ENCODE data around the gene ORC4.

Gene ORC4

DNA sequence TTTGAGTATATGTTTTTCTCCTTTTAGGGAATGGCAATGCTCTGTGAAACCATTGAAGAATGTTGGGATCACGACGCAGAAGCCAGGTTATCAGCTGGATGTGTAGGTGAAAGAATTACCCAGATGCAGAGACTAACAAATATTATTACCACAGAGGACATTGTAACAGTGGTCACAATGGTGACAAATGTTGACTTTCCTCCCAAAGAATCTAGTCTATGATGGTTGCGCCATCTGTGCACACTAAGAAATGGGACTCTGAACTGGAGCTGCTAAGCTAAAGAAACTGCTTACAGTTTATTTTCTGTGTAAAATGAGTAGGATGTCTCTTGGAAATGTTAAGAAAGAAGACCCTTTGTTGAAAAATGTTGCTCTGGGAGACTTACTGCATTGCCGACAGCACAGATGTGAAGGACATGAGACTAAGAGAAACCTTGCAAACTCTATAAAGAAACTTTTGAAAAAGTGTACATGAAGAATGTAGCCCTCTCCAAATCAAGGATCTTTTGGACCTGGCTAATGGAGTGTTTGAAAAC, 93.4 kb downstream of the ORC4 start:
- Mint-ChIP-seq H3K27ac (no peak overlapping the region), H3K4me3 (no peak overlapping the region), H3K27me3 (no peaks in the 10 kb centered on the region)

DNA sequence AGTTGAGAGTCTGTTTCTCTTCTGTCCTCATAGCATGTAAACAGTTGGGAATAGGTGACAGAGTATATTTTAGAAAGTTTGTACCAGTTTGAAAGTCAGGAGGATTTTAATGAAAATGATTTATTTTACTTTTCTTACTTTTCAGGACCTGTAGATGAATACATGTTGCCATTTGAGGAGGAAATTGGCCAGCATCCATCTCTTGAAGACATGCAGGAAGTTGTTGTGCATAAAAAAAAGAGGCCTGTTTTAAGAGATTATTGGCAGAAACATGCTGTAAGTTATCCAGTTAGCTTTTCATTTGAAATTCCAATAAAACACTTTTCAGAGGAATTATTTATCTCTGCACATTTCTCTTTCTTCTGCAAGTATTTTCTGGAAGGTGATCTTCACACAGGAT, 94.7 kb downstream of the ORC4 start:
- no peak overlapping the region for H3K4me3 Mint-ChIP-seq
- H3K36me3 Mint-ChIP-seq: peaks cover 8% of the 10 kb centered on the region
- H3K9me3 Mint-ChIP-seq (ENCODE audit: low read depth): no peaks in the 10 kb centered on the region
- no peaks in the 10 kb centered on the region for H3K27me3 Mint-ChIP-seq
- H3K27ac Mint-ChIP-seq: peak overlapping the region; percentile 46
- H3K4me1 Mint-ChIP-seq (ENCODE audit: low read depth): peaks cover 16% of the 10 kb centered on the region

More for the DNA sequence above, 93.4 kb downstream of the ORC4 start:
- Mint-ChIP-seq H3K9me3 (ENCODE audit: low read depth) (no peaks in the 10 kb centered on the region), H3K36me3 (peaks cover 8% of the 10 kb centered on the region), H3K4me1 (ENCODE audit: low read depth) (peaks cover 16% of the 10 kb centered on the region)

DNA sequence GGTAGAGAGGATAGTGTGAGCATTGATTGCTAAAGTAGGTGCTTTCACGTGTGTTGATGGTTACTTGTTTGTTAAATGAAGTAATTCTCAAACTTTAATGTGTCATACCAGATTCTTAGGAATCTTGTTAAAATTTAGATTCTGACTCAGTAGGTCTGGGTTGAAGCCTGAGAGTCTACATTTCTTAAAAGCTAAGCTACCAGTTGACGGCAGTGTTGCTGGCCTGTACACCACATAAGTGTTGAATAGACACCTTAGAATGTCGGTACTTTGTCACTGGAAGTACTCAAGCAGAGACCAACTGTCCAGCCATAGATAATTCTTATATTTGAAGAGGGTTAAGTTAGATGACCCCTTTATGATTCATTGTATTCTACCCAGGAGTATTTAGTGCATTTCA, 95.9 kb downstream of the ORC4 start:
- no peak overlapping the region for H3K27ac Mint-ChIP-seq
- no peaks in the 10 kb centered on the region for H3K9me3 Mint-ChIP-seq (ENCODE audit: low read depth)
- no peaks in the 10 kb centered on the region for H3K27me3 Mint-ChIP-seq
- peaks cover 16% of the 10 kb centered on the region for H3K4me1 Mint-ChIP-seq (ENCODE audit: low read depth)
- H3K36me3 Mint-ChIP-seq: peaks cover 5% of the 10 kb centered on the region
- no peak overlapping the region for H3K4me3 Mint-ChIP-seq

DNA sequence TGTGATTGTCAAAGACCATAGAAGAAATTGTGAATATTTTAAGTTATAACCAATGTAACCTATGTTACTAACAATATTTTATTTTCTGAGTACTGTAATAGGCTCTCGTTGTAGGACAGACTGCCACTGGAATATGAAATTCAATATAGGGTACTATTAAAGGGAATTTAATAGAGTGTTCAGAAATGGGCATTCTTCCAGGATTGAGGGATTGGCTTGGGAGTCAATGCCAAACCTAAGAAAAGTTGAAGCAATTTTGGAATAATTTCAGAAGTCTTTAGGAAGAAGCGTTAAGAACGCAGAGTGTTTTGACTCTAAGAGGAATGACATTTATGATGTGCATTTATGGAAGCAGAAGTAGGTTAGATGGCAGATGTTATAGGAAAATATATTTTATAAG, 96.7 kb downstream of the ORC4 start:
- H3K27ac Mint-ChIP-seq: no peak overlapping the region
- no peaks in the 10 kb centered on the region for H3K27me3 Mint-ChIP-seq
- H3K4me3 Mint-ChIP-seq: no peak overlapping the region
- no peaks in the 10 kb centered on the region for H3K9me3 Mint-ChIP-seq (ENCODE audit: low read depth)
- peaks cover 16% of the 10 kb centered on the region for H3K4me1 Mint-ChIP-seq (ENCODE audit: low read depth)
- H3K36me3 Mint-ChIP-seq: peaks cover 7% of the 10 kb centered on the region

DNA sequence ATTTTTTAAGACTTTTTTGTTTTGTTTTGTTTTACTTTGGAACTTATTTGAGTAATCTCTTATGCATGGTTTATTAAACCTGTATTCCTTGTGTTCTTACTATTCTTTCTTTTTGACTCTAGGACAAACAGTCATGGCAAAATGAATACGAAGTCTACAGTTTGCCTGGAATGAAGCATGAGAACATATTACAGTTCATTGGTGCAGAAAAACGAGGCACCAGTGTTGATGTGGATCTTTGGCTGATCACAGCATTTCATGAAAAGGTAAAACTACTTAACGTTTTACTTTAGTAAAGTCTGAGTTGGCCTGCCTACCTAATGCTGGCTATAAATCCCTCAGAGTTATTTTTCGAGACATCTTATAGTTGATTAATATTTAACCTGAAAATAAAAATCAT, 103.4 kb downstream of the ORC4 start:
- Mint-ChIP-seq H3K36me3 (peaks cover 8% of the 10 kb centered on the region), H3K4me1 (ENCODE audit: low read depth) (no peaks in the 10 kb centered on the region), H3K4me3 (no peak overlapping the region), H3K27ac (no peak overlapping the region), H3K9me3 (ENCODE audit: low read depth) (no peaks in the 10 kb centered on the region), H3K27me3 (no peaks in the 10 kb centered on the region)

DNA sequence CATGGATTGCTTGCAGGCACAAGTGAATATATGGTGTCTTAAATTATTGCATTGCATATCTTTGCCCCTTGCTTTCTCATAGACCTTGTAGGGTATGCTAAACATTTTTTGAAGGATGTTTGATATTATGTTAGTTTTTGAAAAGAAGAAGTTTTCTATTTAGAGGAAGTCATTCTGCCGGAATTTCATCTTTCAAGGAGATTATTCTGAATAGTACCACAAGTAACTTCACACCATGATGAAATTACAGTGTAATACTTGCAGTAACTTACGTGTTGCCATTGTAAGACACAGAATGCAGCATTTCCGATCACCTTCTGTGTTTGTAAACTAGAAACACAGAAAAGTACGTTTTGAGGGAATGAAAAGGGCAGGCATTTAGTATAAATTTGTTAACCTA, 103.8 kb downstream of the ORC4 start:
- Mint-ChIP-seq H3K36me3 (peaks cover 8% of the 10 kb centered on the region), H3K27me3 (no peaks in the 10 kb centered on the region), H3K4me1 (ENCODE audit: low read depth) (no peaks in the 10 kb centered on the region), H3K4me3 (no peak overlapping the region), H3K9me3 (ENCODE audit: low read depth) (no peaks in the 10 kb centered on the region), H3K27ac (no peak overlapping the region)

DNA sequence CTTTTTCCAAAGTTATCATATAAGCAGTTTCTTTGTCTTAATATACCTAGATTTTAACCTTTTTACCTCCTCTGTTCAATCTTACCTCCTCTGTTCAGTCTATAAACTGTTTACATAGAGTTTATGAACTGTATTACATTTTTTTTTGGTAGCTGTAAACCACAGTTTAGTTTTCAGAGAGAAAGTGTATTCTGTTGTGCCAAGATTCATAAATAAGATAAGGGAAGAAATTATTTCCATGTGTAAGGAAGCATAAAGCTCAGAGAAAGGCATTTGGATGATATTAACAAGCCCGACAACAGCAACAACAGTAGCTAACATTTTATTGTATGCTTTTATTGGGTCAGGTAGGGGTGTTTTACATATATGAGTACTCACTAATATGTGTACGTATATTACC, 104.5 kb downstream of the ORC4 start:
- H3K36me3 Mint-ChIP-seq: peaks cover 6% of the 10 kb centered on the region
- H3K27ac Mint-ChIP-seq: no peak overlapping the region
- H3K4me3 Mint-ChIP-seq: no peak overlapping the region
- no peaks in the 10 kb centered on the region for H3K27me3 Mint-ChIP-seq
- H3K9me3 Mint-ChIP-seq (ENCODE audit: low read depth): no peaks in the 10 kb centered on the region
- H3K4me1 Mint-ChIP-seq (ENCODE audit: low read depth): no peaks in the 10 kb centered on the region

DNA sequence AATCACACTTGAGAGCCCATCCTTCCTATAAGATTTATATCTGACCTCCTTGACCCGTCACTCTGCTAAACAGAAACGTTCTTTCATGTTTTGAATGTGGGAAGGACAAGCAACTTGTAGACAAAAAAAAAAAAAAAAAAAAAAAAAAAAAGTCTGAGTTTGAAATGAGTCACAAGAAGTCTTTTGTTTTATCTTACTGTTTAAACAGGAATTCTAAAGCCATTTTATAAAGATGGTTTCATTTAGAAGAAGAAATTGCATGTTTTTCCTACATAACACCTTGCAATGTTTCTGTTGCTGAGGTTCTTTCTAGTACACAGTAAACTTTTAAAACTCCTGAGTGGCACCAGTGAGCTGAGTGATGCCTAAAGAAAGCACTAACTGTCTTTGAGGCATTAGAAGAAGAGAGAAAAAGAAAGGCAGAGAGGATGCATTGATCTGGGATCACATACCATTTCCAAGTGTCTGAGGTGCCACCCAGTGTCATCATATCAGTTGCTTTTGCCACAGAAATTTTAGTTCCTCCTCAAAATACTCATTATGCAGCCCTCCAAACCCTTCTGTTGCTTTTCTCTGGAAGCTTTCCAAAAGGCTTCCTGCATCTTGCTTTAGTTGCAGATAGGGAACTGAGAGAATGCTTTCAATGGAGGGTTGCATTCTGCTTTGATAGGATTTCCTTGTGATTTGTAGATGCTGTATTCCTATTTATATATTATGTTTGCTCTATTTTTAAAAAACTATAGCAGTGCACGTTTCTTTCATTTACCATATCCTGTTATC, 106.6 kb downstream of the ORC4 start:
- Mint-ChIP-seq H3K4me1 (ENCODE audit: low read depth) (peaks cover 3% of the 10 kb centered on the region), H3K36me3 (peaks cover 4% of the 10 kb centered on the region), H3K9me3 (ENCODE audit: low read depth) (no peaks in the 10 kb centered on the region), H3K27me3 (no peaks in the 10 kb centered on the region), H3K4me3 (no peak overlapping the region), H3K27ac (no peak overlapping the region)

DNA sequence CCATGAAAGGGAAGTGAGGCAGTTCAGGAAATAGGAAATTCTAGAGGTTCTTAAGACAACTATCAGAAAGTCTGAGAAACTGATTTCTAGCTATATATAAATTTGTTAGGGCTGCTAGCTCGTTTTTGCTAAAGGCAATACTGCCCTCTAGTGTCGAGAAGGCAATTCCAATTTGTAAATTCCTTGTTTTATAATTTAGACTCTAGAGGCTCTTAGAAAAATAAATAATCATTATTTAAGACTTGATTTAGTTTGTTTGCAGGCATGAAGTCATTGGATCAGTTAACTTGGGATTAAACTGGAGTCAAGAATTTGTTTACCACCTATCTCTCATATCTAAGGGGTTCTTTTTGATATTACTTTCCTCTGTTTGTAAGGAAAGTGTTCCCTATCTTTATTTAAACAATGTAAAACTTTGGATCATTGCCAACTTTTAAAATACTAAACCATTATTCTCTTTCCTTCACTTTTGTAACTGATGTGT, 109.5 kb downstream of the ORC4 start:
- Mint-ChIP-seq H3K4me3 (no peak overlapping the region), H3K27me3 (no peaks in the 10 kb centered on the region), H3K4me1 (ENCODE audit: low read depth) (peaks cover 3% of the 10 kb centered on the region), H3K9me3 (ENCODE audit: low read depth) (no peaks in the 10 kb centered on the region), H3K36me3 (peaks cover 2% of the 10 kb centered on the region), H3K27ac (no peak overlapping the region)

DNA sequence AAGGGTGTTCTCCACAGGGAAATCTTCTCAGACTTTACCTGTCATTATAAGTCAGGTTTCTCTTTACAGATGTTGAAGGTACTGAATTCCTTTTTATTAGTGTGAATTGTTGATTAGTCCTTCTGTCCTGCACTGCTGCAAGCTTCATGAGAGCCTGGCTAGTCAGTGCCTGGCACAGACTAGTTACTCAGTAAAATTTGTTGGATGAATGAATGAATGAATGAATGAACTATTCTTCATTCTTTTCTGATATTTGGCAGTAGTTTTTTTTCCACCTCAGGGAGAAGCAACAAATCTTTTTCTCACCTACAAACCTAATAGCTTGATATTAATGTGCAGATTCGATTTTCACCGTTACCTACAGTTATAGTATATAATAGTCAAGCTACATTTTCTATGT, 111.4 kb downstream of the ORC4 start:
- Mint-ChIP-seq H3K36me3 (peaks cover 2% of the 10 kb centered on the region), H3K27me3 (no peaks in the 10 kb centered on the region), H3K4me3 (no peak overlapping the region), H3K9me3 (ENCODE audit: low read depth) (no peaks in the 10 kb centered on the region), H3K4me1 (ENCODE audit: low read depth) (peaks cover 3% of the 10 kb centered on the region), H3K27ac (no peak overlapping the region)

DNA sequence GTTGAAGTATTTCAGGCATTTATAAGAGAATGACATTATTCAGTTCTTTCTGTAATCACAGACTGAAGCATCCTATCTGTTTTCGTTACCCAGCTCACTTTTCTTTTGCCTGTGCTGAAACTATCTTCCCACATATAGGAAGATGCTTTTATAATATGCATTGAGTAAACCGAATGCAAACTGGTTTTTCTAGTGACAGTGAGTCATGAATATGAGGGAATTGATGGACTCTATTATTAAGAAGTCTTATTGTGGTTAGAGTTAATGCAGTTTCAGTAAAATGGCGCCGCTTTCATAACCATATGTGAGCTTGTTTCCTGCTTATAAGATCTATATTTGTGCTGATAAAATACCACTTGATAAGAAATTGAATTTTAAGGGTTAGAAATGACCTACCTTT, 116.5 kb downstream of the ORC4 start:
- H3K27me3 Mint-ChIP-seq: no peaks in the 10 kb centered on the region
- peaks cover 3% of the 10 kb centered on the region for H3K36me3 Mint-ChIP-seq
- no peaks in the 10 kb centered on the region for H3K9me3 Mint-ChIP-seq (ENCODE audit: low read depth)
- no peak overlapping the region for H3K4me3 Mint-ChIP-seq
- no peak overlapping the region for H3K27ac Mint-ChIP-seq
- no peaks in the 10 kb centered on the region for H3K4me1 Mint-ChIP-seq (ENCODE audit: low read depth)

DNA sequence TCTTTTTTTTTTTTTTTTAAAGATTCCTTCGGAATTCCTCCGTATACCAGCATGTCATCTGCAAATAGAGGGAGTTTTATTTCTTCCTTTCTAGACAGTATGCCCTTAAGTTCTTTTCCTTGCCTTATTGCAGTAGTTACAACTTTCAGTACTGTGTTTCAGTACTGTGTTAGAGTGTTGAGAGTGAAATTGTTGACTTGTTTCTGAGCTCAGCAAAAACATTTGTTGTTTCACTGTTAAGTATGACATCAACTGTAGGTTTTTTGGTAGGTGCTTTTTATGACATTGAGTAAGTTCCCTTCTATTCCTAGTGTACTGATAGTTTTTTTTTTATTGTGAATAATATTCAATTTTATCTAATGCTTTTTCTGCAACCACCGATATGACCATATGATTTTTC, 131.9 kb downstream of the ORC4 start:
- no peaks in the 10 kb centered on the region for H3K27me3 Mint-ChIP-seq
- H3K4me3 Mint-ChIP-seq: no peak overlapping the region
- no peaks in the 10 kb centered on the region for H3K9me3 Mint-ChIP-seq (ENCODE audit: low read depth)
- H3K36me3 Mint-ChIP-seq: peaks cover 5% of the 10 kb centered on the region
- no peak overlapping the region for H3K27ac Mint-ChIP-seq
- H3K4me1 Mint-ChIP-seq (ENCODE audit: low read depth): peaks cover 20% of the 10 kb centered on the region

DNA sequence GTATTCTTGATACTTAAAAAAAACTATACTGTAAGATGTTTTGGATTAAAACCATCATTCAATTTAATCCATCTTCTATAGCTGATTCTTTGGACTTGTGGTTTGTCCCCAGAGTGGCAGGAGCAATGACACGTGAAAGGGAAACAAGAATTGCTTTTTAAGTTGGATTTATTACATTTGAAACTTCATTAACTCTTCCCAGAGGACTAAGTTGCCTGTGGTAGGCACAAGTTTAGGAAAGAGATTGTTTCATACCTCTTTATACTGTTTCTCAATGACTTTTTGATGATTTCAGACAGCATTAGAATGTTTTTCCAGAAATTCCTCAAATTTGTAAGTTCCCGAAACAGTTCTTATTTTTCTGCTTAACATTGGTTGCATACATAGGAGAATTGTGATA, 134.4 kb downstream of the ORC4 start:
- peaks cover 18% of the 10 kb centered on the region for H3K4me1 Mint-ChIP-seq (ENCODE audit: low read depth)
- H3K27me3 Mint-ChIP-seq: no peaks in the 10 kb centered on the region
- H3K4me3 Mint-ChIP-seq: no peak overlapping the region
- peaks cover 2% of the 10 kb centered on the region for H3K36me3 Mint-ChIP-seq
- H3K27ac Mint-ChIP-seq: no peak overlapping the region
- no peaks in the 10 kb centered on the region for H3K9me3 Mint-ChIP-seq (ENCODE audit: low read depth)

DNA sequence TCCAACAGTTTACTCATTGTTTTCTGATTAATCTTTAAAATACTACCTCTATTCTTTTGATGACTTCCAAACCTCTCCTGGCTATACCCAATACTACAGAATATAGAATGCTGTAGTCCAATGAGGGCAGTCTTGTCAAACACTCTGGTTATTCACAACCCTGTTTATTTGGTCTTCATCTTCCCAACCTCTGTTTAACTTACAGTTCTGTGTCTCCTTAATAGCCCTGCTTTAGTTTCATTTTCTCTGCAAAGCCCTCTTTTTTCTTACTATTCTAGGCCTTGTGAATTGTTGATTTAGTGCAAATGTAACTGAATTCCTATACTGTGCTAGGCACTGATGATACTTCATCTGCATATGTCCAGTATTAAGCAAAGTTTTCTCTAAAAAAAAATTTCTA, 135.7 kb downstream of the ORC4 start:
- Mint-ChIP-seq H3K27ac (no peak overlapping the region), H3K36me3 (no peaks in the 10 kb centered on the region), H3K4me1 (ENCODE audit: low read depth) (peaks cover 21% of the 10 kb centered on the region), H3K4me3 (no peak overlapping the region), H3K9me3 (ENCODE audit: low read depth) (no peaks in the 10 kb centered on the region), H3K27me3 (no peaks in the 10 kb centered on the region)

DNA sequence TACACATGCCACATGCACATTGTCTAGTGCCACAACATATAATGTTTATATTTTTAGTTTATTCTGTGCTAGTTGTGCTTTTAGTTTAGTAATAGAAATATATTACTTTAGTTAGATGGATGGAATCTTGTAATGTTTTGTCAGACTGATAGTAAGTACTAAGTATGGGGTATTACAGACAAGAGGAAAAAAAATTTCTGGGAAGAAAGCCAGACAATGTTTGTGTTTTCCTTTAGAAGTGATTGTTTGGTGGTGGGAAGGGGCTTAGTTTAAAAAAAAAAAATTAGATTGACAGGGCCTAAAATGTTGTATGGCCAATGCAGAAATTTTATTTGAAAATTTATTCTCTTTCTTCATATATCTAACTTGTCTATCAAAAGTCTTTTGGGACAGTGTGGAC, 137.9 kb downstream of the ORC4 start:
- no peak overlapping the region for H3K4me3 Mint-ChIP-seq
- no peaks in the 10 kb centered on the region for H3K36me3 Mint-ChIP-seq

More for the DNA sequence above, 137.9 kb downstream of the ORC4 start:
- H3K27me3 Mint-ChIP-seq: no peaks in the 10 kb centered on the region
- H3K4me1 Mint-ChIP-seq (ENCODE audit: low read depth): peaks cover 18% of the 10 kb centered on the region
- no peaks in the 10 kb centered on the region for H3K9me3 Mint-ChIP-seq (ENCODE audit: low read depth)
- H3K27ac Mint-ChIP-seq: no peak overlapping the region
